H1 (cell line): ENCODE data around the gene KREMEN1. TPM values are rescaled to one million over a fixed set of nuclear protein-coding genes. Genes with fewer than 3 reads are reported as not detected.
A peak's percentile ranks its signal among the peaks of the same experiment; 100 is the strongest.

ENCODE experiments used
- CTCF ChIA-PET: fragments of 300-600 bp; sonication (Branson Sonifier 250); formaldehyde crosslinking; loops from one replicate; lab custom pipeline; 2021; ENCODE audit not compliant: partially characterized antibody; lab: Charles Lee
- POLR2A ChIA-PET: fragments of 300-600 bp; sonication (Branson Sonifier 250); formaldehyde crosslinking; loops from one replicate; lab custom pipeline; 2021; ENCODE audit warnings: inconsistent platforms; ENCODE audit not compliant: partially characterized antibody; lab: Charles Lee
- DNase-seq, 2 experiments: peaks; one replicate each; pipeline versions ENCODE4 v3.0.0 to v3.0.0-alpha.2; 2010 to 2022; ENCODE audit warnings: low spot score in 2 of 2, low read depth in 1 of 2, mixed read lengths in 1 of 2
- FAIRE-seq: peaks from 2 replicates; lab custom pipeline; 2011; peaks lifted over from hg19 to GRCh38; lab: Jason Lieb, UNC
- H2AFZ ChIP-seq: 2 replicates; pipeline ENCODE4 v1.8.1; 2012; ENCODE audit warnings: low read length, inconsistent platforms
- H2AK5ac ChIP-seq: 2 replicates; pipeline ENCODE4 v1.6.1; 2013; ENCODE audit warnings: low read depth, low read length
- H2BK120ac ChIP-seq: replicated peaks from 2 replicates; pipeline ENCODE3; 2013; ENCODE audit warnings: low read depth, low read length, inconsistent platforms
- H2BK12ac ChIP-seq: 2 replicates; pipeline ENCODE4 v1.6.1; 2013; ENCODE audit warnings: low read depth, low read length
- H2BK15ac ChIP-seq: 2 replicates; pipeline ENCODE4 v1.6.1; 2013; ENCODE audit warnings: low read length
- H2BK20ac ChIP-seq: 2 replicates; pipeline ENCODE4 v1.6.1; 2013; ENCODE audit warnings: low read length
- H2BK5ac ChIP-seq: 2 replicates; pipeline ENCODE4 v1.6.1; 2013; ENCODE audit warnings: low read depth, low read length
- H3K14ac ChIP-seq: 2 replicates; pipeline ENCODE4 v1.6.1; 2013; ENCODE audit warnings: inconsistent platforms; ENCODE audit not compliant: insufficient read length
- H3K18ac ChIP-seq: 2 replicates; pipeline ENCODE4 v1.6.1; 2013; ENCODE audit warnings: low read length; ENCODE audit errors: extremely low read depth
- H3K23ac ChIP-seq: 2 replicates; pipeline ENCODE4 v1.6.1; 2013; ENCODE audit warnings: inconsistent platforms; ENCODE audit not compliant: insufficient read length
- H3K23me2 ChIP-seq: 2 replicates; pipeline ENCODE4 v1.6.1; 2013; ENCODE audit warnings: low read depth, low read length
- H3K27ac ChIP-seq: 2 replicates; pipeline ENCODE4 v1.6.1; 2011; ENCODE audit warnings: low read depth, low read length, inconsistent platforms
- H3K27me3 ChIP-seq, 4 experiments: replicated peaks in 1 of 4; 1 replicate in 1 of 4; 2 replicates in 3 of 4; pipeline versions ENCODE4 v1.6.1 to v1.8.1; 2011 to 2013; ENCODE audit warnings: low read length in 3 of 4, mild to moderate bottlenecking in 3 of 4, inconsistent platforms in 2 of 4, mixed read lengths in 2 of 4, moderate library complexity in 1 of 4; ENCODE audit not compliant: control insufficient read depth in 3 of 4, insufficient read depth in 3 of 4; ENCODE audit errors: extremely low read depth in 1 of 4
- H3K36me3 ChIP-seq, 4 experiments: 2 replicates each; pipeline versions ENCODE4 v1.6.1 to v1.8.1; 2011 to 2013; ENCODE audit warnings: mild to moderate bottlenecking in 4 of 4, low read length in 3 of 4, moderate library complexity in 2 of 4, control low read depth in 1 of 4, inconsistent platforms in 1 of 4; ENCODE audit not compliant: insufficient read depth in 4 of 4, control insufficient read depth in 2 of 4
- H3K4ac ChIP-seq: replicated peaks from 2 replicates; pipeline ENCODE3; 2013; ENCODE audit warnings: low read length, low read depth, mixed read lengths, inconsistent platforms; ENCODE audit not compliant: insufficient read length
- H3K4me1 ChIP-seq, 4 experiments: replicated peaks in 1 of 4; 1 replicate in 1 of 4; 2 replicates in 3 of 4; pipeline versions ENCODE4 v1.6.1 to v1.8.1; 2011 to 2013; ENCODE audit warnings: low read length in 3 of 4, inconsistent platforms in 2 of 4, mixed read lengths in 1 of 4; ENCODE audit not compliant: insufficient read depth in 4 of 4, control insufficient read depth in 3 of 4
- H3K4me2 ChIP-seq, 2 experiments: 2 replicates each; pipeline versions ENCODE4 v1.6.1 to v1.8.1; 2011 to 2013; ENCODE audit warnings: low read depth in 2 of 2, low read length in 2 of 2, control low read depth in 1 of 2, inconsistent platforms in 1 of 2, mild to moderate bottlenecking in 1 of 2; ENCODE audit not compliant: insufficient read depth in 1 of 2
- H3K4me3 ChIP-seq, 4 experiments: fragments of 200-600, 300-600 bp in 1 of 4; sonication (generic), shearing (Covaris generic), sonication (Bioruptor Twin) in 1 of 4; 2 replicates each; pipeline versions ENCODE4 v1.5.1 to v1.8.1; 2011 to 2016; ENCODE audit warnings: low read length in 4 of 4, low read depth in 3 of 4, control low read depth in 2 of 4, inconsistent platforms in 2 of 4, mild to moderate bottlenecking in 2 of 4, mixed read lengths in 1 of 4, moderate library complexity in 1 of 4; ENCODE audit not compliant: insufficient read depth in 2 of 4; ENCODE audit errors: extremely low read depth in 1 of 4
- H3K56ac ChIP-seq: replicated peaks from 2 replicates; pipeline ENCODE3; 2013; ENCODE audit warnings: low read depth, mild to moderate bottlenecking, mixed read lengths, low read length, inconsistent platforms; ENCODE audit not compliant: insufficient read length
- H3K79me1 ChIP-seq: 2 replicates; pipeline ENCODE4 v1.6.1; 2013; ENCODE audit warnings: low read depth, low read length, control low read depth
- H3K79me2 ChIP-seq, 2 experiments: 2 replicates each; pipeline versions ENCODE4 v1.6.1 to v1.8.1; 2012 to 2013; ENCODE audit warnings: low read length in 2 of 2, mild to moderate bottlenecking in 2 of 2, inconsistent platforms in 1 of 2; ENCODE audit not compliant: insufficient read depth in 2 of 2, control insufficient read depth in 1 of 2
- H3K9ac ChIP-seq, 4 experiments: replicated peaks in 1 of 4; 1 replicate in 1 of 4; 2 replicates in 3 of 4; pipeline versions ENCODE4 v1.6.1 to v1.8.1; 2011 to 2013; ENCODE audit warnings: low read depth in 3 of 4, low read length in 3 of 4, control low read depth in 2 of 4, mild to moderate bottlenecking in 2 of 4, moderate library complexity in 2 of 4, inconsistent platforms in 1 of 4; ENCODE audit errors: extremely low read depth in 1 of 4
- H3K9me3 ChIP-seq, 2 experiments: 2 replicates each; pipeline versions ENCODE4 v1.6.1 to v1.8.1; 2012 to 2013; ENCODE audit warnings: mild to moderate bottlenecking in 2 of 2, moderate library complexity in 2 of 2, control low read depth in 1 of 2, inconsistent platforms in 1 of 2, low read depth in 1 of 2, low read length in 1 of 2, mixed read lengths in 1 of 2; ENCODE audit not compliant: insufficient read depth in 2 of 2
- H4K20me1 ChIP-seq, 2 experiments: replicated peaks in 1 of 2; 2 replicates each; pipeline versions ENCODE3 to v1.8.1; 2011 to 2013; ENCODE audit warnings: inconsistent platforms in 2 of 2, low read length in 2 of 2, mild to moderate bottlenecking in 1 of 2; ENCODE audit not compliant: insufficient read depth in 2 of 2, control insufficient read depth in 1 of 2
- H4K5ac ChIP-seq: 2 replicates; pipeline ENCODE4 v1.6.1; 2013; ENCODE audit warnings: low read length, low read depth, mixed read lengths, inconsistent platforms; ENCODE audit not compliant: insufficient read length
- H4K8ac ChIP-seq: 2 replicates; pipeline ENCODE4 v1.8.0; 2013; ENCODE audit warnings: mild to moderate bottlenecking, moderate library complexity, low read length, inconsistent platforms; ENCODE audit not compliant: insufficient read depth; ENCODE audit errors: extremely low read depth
- H4K91ac ChIP-seq: replicated peaks from 2 replicates; pipeline ENCODE3; 2013; ENCODE audit warnings: low read length, mixed read lengths, inconsistent platforms; ENCODE audit not compliant: insufficient read length
- ATF3 ChIP-seq: IDR thresholded peaks from 2 replicates; pipeline ENCODE4 v1.6.1; 2011; ENCODE audit warnings: low read depth, mild to moderate bottlenecking, low read length; ENCODE audit not compliant: insufficient read depth
- GTF2F1 ChIP-seq: IDR thresholded peaks from 2 replicates; pipeline ENCODE4 v1.6.1; 2012; ENCODE audit warnings: low read depth, low read length, improper control_type of control experiment, borderline replicate concordance
- SP1 ChIP-seq: IDR thresholded peaks from 2 replicates; pipeline ENCODE4 v1.6.1; 2011; ENCODE audit warnings: low read depth, low read length
- WGBS, 2 experiments: shearing (Covaris generic) in 1 of 2; methylation state at CpG; one replicate each; pipeline versions ENCODE4 v1.1.6 to v1.1.7; 2013 to 2015; ENCODE audit warnings: low lambda C conversion rate in 2 of 2, mixed read lengths in 2 of 2, inconsistent platforms in 1 of 2, low coverage in 1 of 2, missing lambda C conversion rate in 1 of 2; ENCODE audit not compliant: insufficient replicate concordance in 2 of 2, insufficient coverage in 1 of 2, insufficient read length in 1 of 2; ENCODE audit errors: extremely low coverage in 1 of 2, missing lambda C conversion rate in 1 of 2; 5-methylcytosine and 5-hydroxymethylcytosine counted together
- polyA plus RNA-seq, 7 experiments: library from polyadenylated mRNA; depleted of rRNA in 3 of 7; stranded (reverse) in 5 of 7; unstranded in 2 of 7; fragments of >200 nt in 5 of 7; fragments of 200-250 nt in 2 of 7; gene quantifications; 1 replicate in 5 of 7; 2 replicates in 1 of 7; 4 replicates in 1 of 7; pipeline versions ENCODE4 v1.2.1 to v1.2.3, GENCODE V29; 2011 to 2013; ENCODE audit warnings: missing spikeins in 2 of 7, mixed read lengths in 2 of 7
- total RNA-seq: library from RNA; stranded (reverse); fragmentation: NEBNext Ultra II Directional; extraction: Animal tissue kit (Norgen Biotek cat#: 25700); gene quantifications from 2 replicates; pipeline ENCODE4 v1.2.1, GENCODE V29; 2021

KREMEN1 gene
- total and polyA plus RNA-seq, 2 of the 8 experiments (the other 6 are each of a cell fraction or from before 2014, with no cell fraction given): 2.1 to 3.2 TPM

DNA sequence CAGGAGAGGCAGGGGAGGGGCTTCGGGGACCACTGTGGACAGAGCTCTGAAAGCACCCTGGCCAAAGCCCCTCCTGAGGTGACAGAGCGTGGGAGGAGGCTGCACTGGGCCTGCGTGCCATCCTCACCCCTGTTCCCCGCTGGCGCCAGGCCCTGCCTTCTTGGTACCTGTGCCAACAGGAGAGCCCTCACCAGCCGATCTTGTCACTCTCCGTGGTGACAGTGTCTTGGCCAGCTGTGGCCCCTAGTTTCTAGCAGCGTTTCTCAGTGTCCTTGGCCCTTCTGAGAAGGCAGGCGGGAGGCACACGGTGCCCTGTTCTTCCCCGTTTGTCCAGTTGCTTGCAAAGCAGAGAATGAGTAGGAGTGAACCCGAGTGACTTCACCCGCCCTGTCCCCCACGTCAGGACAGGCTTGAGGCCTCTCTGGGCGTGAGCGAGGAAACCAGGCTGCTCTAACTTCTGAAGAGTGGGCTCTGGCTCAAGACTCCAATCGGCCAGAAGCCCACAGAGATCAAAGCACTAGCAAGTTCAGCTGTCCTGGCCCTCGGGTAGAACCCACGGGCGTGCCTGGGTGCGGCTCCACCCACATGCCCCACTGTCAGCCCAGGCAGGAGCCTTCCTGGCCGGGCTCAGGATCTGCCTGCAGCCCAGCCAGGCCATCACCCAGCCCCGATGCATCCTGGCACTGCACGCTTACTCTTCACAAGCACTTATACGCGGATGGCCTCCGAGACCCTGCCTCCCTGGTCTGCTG is 72.7 kb downstream of the KREMEN1 start:
- Histone ChIP-seq H3K4ac (no peak overlapping the region), H3K27me3 (no peaks in the 10 kb centered on the region), H2BK20ac (no peak overlapping the region), H4K8ac (no peak overlapping the region), H3K4me2 (no peak overlapping the region), H3K56ac (no peak overlapping the region), H2BK5ac (0 out of 2 replicates have a peak overlapping the region, but pooled peaks have one; percentile 24), H2BK12ac (no peak overlapping the region; the same call in 1 of the 2 replicates), H4K91ac (no peak overlapping the region), H2AFZ (no peak overlapping the region), H4K20me1 (no peaks in the 10 kb centered on the region), H3K79me1 (no peaks in the 10 kb centered on the region), H3K14ac (no peak overlapping the region), H3K18ac (no peak overlapping the region), H3K79me2 (no peaks in the 10 kb centered on the region), H2AK5ac (no peak overlapping the region), H3K9ac (no peak overlapping the region), H3K4me1 (peaks cover 9 to 24% (median 15%) of the 10 kb centered on the region in 4 experiments), H3K23me2 (no peaks in the 10 kb centered on the region), H3K36me3 (no peaks in the 10 kb centered on the region), H3K27ac (no peak overlapping the region), H3K9me3 (no peaks in the 10 kb centered on the region), H4K5ac (no peak overlapping the region), H2BK15ac (peak overlapping the region; percentile 61; the same call in 1 of the 2 replicates), H3K23ac (no peak overlapping the region), H2BK120ac (no peak overlapping the region), H3K4me3 (no peak overlapping the region)
- CTCF ChIA-PET: no interaction called here
- POLR2A ChIA-PET: no interaction called here
- 84% methylated on average over 27 of the region's 27 CpGs; no CpG with 5 or more reads in 1 of the 2 experiments for WGBS, 2 experiments
- DNase-seq: peak in 1 of 2 experiments; percentile 46
- no peak for TF ChIP-seq GTF2F1
- TF ChIP-seq ATF3: no peak
- TF ChIP-seq SP1: no peak
- FAIRE-seq: no peak
